PC-9 (cell line): ENCODE data around the gene PTPRG.

Experiments
- CTCF ChIP-seq: fragments of 200-600 bp; sonication (generic); conservative IDR thresholded peaks from 2 replicates; pipeline ENCODE4 v1.6.1; 2017; ENCODE audit warnings: mixed run types, antibody characterized with exemption, mild to moderate bottlenecking, moderate library complexity
- EZH2 ChIP-seq: fragments of 200-600 bp; sonication (generic); IDR thresholded peaks from 2 replicates; pipeline ENCODE4 v1.8.0; 2017; ENCODE audit warnings: antibody characterized with exemption, low read depth

GRCh38 chr3:62323241-62323640 lies 761.9 kb downstream of the PTPRG start:
- TF ChIP-seq CTCF: no peak
- no peak for TF ChIP-seq EZH2
